HCT116 (cell line): Measurements from ENCODE around the gene SLC2A1.

Experiments used
- ELF1 ChIP-seq: IDR thresholded peaks from 2 replicates; pipeline ENCODE4 v1.6.1; 2012; ENCODE audit warnings: low read depth, borderline replicate concordance
- EZH2 ChIP-seq: fragments of 200-600 bp; sonication (generic); IDR thresholded peaks from 2 replicates; pipeline ENCODE4 v1.6.1; 2017; ENCODE audit warnings: antibody characterized with exemption, mixed run types
- JUND ChIP-seq: IDR thresholded peaks from 2 replicates; pipeline ENCODE4 v1.6.1; 2012
- POLR2A ChIP-seq: IDR thresholded peaks from 2 replicates; pipeline ENCODE4 v1.7.0; 2011; ENCODE audit warnings: borderline replicate concordance; ENCODE audit not compliant: insufficient read depth, insufficient read length; ENCODE audit errors: extremely low read depth
- POLR2AphosphoS5 ChIP-seq: IDR thresholded peaks from 2 replicates; pipeline ENCODE4 v1.6.1; 2011; ENCODE audit warnings: mild to moderate bottlenecking, low read depth, low read length, moderate library complexity
- SIN3A ChIP-seq: IDR thresholded peaks from 2 replicates; pipeline ENCODE4 v1.6.1; 2012; ENCODE audit warnings: low read depth
- SP1 ChIP-seq: IDR thresholded peaks from 2 replicates; pipeline ENCODE4 v1.6.1; 2012; ENCODE audit warnings: low read depth
- ZNF274 ChIP-seq: fragments of 200-500 bp; sonication (Bioruptor generic); IDR thresholded peaks from 2 replicates; pipeline ENCODE4 v1.6.1; 2014; ENCODE audit warnings: mild to moderate bottlenecking, low read depth, low read length, inconsistent platforms
- TF ChIP-seq, protein P1 (sequence below), 3 experiments: fragments of 200-600 bp in 1 of 3; sonication (generic) in 1 of 3; IDR thresholded peaks in 2 of 3; conservative IDR thresholded peaks in 1 of 3; 2 replicates each; pipeline ENCODE4 v1.5.1; 2012 to 2017; ENCODE audit warnings: low read depth in 2 of 3, low read length in 2 of 3, antibody characterized with exemption in 1 of 3, borderline replicate concordance in 1 of 3, control low read depth in 1 of 3, mild to moderate bottlenecking in 1 of 3, mixed read lengths in 1 of 3, mixed run types in 1 of 3, moderate library complexity in 1 of 3; ENCODE audit not compliant: insufficient read depth in 1 of 3
- TF ChIP-seq, protein P2 (sequence below): IDR thresholded peaks from 2 replicates; pipeline ENCODE4 v1.6.1; 2012; ENCODE audit warnings: low read depth
- TF ChIP-seq, protein P3 (sequence below): IDR thresholded peaks from 2 replicates; pipeline ENCODE4 v1.6.1; 2012

DNA sequence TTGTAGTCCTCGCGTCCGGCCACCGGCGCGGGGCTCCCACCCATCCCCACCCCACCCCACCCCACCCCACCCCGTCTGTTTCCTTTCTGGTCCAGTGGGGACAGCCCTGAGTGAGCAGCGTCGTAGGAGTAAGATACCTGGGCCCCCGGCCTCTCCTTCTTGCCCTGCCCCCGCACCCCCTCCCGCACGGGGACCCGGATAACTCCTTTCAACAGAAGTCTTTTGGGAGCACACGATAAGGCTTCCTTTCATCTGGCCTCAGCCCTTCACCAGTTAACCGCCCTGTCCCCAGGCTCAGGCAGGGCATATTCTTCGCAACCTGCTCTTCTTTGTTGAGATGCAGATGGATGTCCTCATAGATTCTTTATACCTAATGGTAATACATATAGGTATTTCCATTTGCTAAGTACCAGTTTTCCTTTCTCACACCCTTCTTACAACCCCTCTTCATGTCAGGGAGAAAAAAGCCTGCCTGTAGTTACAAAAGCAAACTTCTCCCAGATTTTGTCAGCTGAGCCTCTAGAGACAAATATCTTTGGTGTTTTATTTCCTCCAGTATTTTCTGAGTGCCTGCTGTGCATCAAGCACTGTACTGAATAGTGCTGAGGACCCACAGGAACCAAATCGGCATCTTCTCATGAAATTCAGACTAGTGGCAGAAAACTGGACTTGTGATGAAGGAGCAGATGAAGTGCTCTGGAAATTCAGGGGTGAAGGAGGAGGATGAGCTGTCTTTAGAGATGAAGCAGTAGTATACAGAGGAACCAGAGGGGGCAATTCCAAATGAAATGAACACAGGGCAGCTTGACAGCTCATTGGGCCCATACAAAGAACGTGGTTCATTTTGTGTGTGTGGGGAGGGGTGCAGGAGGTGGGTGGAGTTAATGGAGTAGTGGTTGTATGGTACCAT is 33.6 kb downstream of the SLC2A1 start:
- TF ChIP-seq, protein P1, sequence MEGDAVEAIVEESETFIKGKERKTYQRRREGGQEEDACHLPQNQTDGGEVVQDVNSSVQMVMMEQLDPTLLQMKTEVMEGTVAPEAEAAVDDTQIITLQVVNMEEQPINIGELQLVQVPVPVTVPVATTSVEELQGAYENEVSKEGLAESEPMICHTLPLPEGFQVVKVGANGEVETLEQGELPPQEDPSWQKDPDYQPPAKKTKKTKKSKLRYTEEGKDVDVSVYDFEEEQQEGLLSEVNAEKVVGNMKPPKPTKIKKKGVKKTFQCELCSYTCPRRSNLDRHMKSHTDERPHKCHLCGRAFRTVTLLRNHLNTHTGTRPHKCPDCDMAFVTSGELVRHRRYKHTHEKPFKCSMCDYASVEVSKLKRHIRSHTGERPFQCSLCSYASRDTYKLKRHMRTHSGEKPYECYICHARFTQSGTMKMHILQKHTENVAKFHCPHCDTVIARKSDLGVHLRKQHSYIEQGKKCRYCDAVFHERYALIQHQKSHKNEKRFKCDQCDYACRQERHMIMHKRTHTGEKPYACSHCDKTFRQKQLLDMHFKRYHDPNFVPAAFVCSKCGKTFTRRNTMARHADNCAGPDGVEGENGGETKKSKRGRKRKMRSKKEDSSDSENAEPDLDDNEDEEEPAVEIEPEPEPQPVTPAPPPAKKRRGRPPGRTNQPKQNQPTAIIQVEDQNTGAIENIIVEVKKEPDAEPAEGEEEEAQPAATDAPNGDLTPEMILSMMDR (IDR thresholded peaks at IDR 0.05 in 2 of 3, conservative IDR thresholded peaks at IDR 0.05 in 1 of 3; ENCODE audit: borderline replicate concordance in 1 of 3, insufficient read depth in 1 of 3, low read depth in 2 of 3, low read length in 2 of 3) = no peak
- no peak for TF ChIP-seq SIN3A
- TF ChIP-seq ELF1 = no peak
- TF ChIP-seq, protein P2, sequence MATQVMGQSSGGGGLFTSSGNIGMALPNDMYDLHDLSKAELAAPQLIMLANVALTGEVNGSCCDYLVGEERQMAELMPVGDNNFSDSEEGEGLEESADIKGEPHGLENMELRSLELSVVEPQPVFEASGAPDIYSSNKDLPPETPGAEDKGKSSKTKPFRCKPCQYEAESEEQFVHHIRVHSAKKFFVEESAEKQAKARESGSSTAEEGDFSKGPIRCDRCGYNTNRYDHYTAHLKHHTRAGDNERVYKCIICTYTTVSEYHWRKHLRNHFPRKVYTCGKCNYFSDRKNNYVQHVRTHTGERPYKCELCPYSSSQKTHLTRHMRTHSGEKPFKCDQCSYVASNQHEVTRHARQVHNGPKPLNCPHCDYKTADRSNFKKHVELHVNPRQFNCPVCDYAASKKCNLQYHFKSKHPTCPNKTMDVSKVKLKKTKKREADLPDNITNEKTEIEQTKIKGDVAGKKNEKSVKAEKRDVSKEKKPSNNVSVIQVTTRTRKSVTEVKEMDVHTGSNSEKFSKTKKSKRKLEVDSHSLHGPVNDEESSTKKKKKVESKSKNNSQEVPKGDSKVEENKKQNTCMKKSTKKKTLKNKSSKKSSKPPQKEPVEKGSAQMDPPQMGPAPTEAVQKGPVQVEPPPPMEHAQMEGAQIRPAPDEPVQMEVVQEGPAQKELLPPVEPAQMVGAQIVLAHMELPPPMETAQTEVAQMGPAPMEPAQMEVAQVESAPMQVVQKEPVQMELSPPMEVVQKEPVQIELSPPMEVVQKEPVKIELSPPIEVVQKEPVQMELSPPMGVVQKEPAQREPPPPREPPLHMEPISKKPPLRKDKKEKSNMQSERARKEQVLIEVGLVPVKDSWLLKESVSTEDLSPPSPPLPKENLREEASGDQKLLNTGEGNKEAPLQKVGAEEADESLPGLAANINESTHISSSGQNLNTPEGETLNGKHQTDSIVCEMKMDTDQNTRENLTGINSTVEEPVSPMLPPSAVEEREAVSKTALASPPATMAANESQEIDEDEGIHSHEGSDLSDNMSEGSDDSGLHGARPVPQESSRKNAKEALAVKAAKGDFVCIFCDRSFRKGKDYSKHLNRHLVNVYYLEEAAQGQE = no peak
- no peak for TF ChIP-seq ZNF274
- TF ChIP-seq, protein P3, sequence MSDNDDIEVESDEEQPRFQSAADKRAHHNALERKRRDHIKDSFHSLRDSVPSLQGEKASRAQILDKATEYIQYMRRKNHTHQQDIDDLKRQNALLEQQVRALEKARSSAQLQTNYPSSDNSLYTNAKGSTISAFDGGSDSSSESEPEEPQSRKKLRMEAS = no peak
- TF ChIP-seq POLR2AphosphoS5 = peak; percentile 63
- no peak for TF ChIP-seq SP1
- no peak for TF ChIP-seq JUND
- TF ChIP-seq POLR2A = no peak
- TF ChIP-seq EZH2 = no peak
